ENCODE measurements around the gene DMD. TPM values are rescaled to one million over a fixed set of nuclear protein-coding genes. Genes with fewer than 3 reads are reported as not detected.

The DMD gene
- total and polyA plus RNA-seq, 2 of the 8 experiments (the other 6 are each of a cell fraction or from before 2014, with no cell fraction given) = 4.8 to 7.4 TPM

DNA sequence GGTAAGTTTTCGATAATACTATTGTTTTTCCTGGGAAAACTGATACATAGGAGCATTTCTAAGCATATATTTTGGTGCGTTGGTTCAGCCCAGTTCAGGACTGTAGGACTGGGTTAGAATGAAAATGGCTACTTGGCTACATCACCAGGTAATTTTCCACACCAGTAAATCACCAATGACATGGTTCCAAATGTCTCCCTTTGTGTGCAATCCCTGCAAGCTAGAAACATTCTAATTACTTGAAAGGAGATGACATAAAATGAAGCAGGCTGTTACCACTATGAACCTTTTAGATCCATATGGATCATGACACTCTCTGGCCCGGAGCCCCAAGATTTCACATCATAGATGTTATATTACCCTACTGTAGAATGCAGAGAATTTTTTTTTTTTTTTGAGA, 1562.1 kb downstream of the DMD start:
- Histone ChIP-seq H4K5ac (ENCODE audit: insufficient read length, low read depth, low read length) (no peak overlapping the region), H3K23ac (ENCODE audit: insufficient read length) (no peak overlapping the region), H3K9ac (replicated peaks in 1 of 4; ENCODE audit: extremely low read depth in 1 of 4, low read depth in 3 of 4, low read length in 3 of 4) (no peak overlapping the region), H3K4me1 (replicated peaks in 1 of 4; ENCODE audit: control insufficient read depth in 3 of 4, insufficient read depth in 4 of 4, low read length in 3 of 4) (no peaks in the 10 kb centered on the region), H3K18ac (ENCODE audit: extremely low read depth, low read length) (no peak overlapping the region), H3K9me3 (ENCODE audit: insufficient read depth in 2 of 2, low read depth in 1 of 2, low read length in 1 of 2) (no peaks in the 10 kb centered on the region), H3K56ac (replicated peaks; ENCODE audit: insufficient read length, low read depth, low read length) (no peak overlapping the region), H2BK15ac (ENCODE audit: low read length) (no peak overlapping the region), H3K14ac (ENCODE audit: insufficient read length) (no peak overlapping the region), H2BK12ac (ENCODE audit: low read depth, low read length) (no peak overlapping the region), H2AFZ (ENCODE audit: low read length) (no peak overlapping the region), H3K4me3 (ENCODE audit: extremely low read depth in 1 of 4, insufficient read depth in 2 of 4, low read depth in 3 of 4, low read length in 4 of 4) (no peak overlapping the region), H2BK120ac (replicated peaks; ENCODE audit: low read depth, low read length) (no peak overlapping the region), H3K36me3 (ENCODE audit: control insufficient read depth in 2 of 4, insufficient read depth in 4 of 4, low read length in 3 of 4) (no peaks in the 10 kb centered on the region), H4K8ac (ENCODE audit: extremely low read depth, insufficient read depth, low read length) (no peak overlapping the region), H2BK20ac (ENCODE audit: low read length) (no peak overlapping the region), H3K27me3 (replicated peaks in 1 of 4; ENCODE audit: control insufficient read depth in 3 of 4, extremely low read depth in 1 of 4, insufficient read depth in 3 of 4, low read length in 3 of 4) (no peaks in the 10 kb centered on the region), H3K23me2 (ENCODE audit: low read depth, low read length) (no peaks in the 10 kb centered on the region), H3K4me2 (ENCODE audit: insufficient read depth in 1 of 2, low read depth in 2 of 2, low read length in 2 of 2) (no peak overlapping the region), H3K4ac (replicated peaks; ENCODE audit: insufficient read length, low read depth, low read length) (no peak overlapping the region), H3K27ac (ENCODE audit: low read depth, low read length) (no peak overlapping the region), H3K79me2 (ENCODE audit: control insufficient read depth in 1 of 2, insufficient read depth in 2 of 2, low read length in 2 of 2) (no peaks in the 10 kb centered on the region), H4K91ac (replicated peaks; ENCODE audit: insufficient read length, low read length) (no peak overlapping the region), H2AK5ac (ENCODE audit: low read depth, low read length) (no peak overlapping the region), H4K20me1 (replicated peaks in 1 of 2; ENCODE audit: control insufficient read depth in 1 of 2, insufficient read depth in 2 of 2, low read length in 2 of 2) (no peaks in the 10 kb centered on the region), H2BK5ac (ENCODE audit: low read depth, low read length) (no peak overlapping the region), H3K79me1 (ENCODE audit: low read depth, low read length) (no peaks in the 10 kb centered on the region)
- DNase-seq (ENCODE audit: low read depth in 1 of 2, low spot score in 2 of 2) (no peak), FAIRE-seq (no peak)
- WGBS, 2 experiments (ENCODE audit: extremely low coverage in 1 of 2, insufficient coverage in 1 of 2, insufficient read length in 1 of 2, insufficient replicate concordance in 2 of 2, low coverage in 1 of 2, low lambda C conversion rate in 2 of 2, missing lambda C conversion rate in 1 of 2) = 86% methylated on average over 3 of the region's 3 CpGs; no CpG with 5 or more reads in 1 of the 2 experiments
- POLR2A ChIA-PET (ENCODE audit: partially characterized antibody) = no interaction called here
- TF ChIP-seq RNF2 (IDR thresholded peaks at IDR 0.05; ENCODE audit: borderline replicate concordance, low read depth, low read length, missing control alignments, poor library complexity, severe bottlenecking) = no peak
- no peak for TF ChIP-seq SP1 (IDR thresholded peaks at IDR 0.05; ENCODE audit: low read depth, low read length)
- TF ChIP-seq, protein P1, sequence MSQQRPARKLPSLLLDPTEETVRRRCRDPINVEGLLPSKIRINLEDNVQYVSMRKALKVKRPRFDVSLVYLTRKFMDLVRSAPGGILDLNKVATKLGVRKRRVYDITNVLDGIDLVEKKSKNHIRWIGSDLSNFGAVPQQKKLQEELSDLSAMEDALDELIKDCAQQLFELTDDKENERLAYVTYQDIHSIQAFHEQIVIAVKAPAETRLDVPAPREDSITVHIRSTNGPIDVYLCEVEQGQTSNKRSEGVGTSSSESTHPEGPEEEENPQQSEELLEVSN (IDR thresholded peaks at IDR 0.05) = no peak
- no peak for TF ChIP-seq NRF1 (IDR thresholded peaks at IDR 0.05; ENCODE audit: low read depth, low read length)
- no peak for TF ChIP-seq FOSL1 (IDR thresholded peaks at IDR 0.05; ENCODE audit: insufficient read depth, low read depth, low read length)
- TF ChIP-seq CEBPB (IDR thresholded peaks at IDR 0.05; ENCODE audit: low read depth, low read length) = no peak
- TF ChIP-seq ASH2L (IDR thresholded peaks at IDR 0.05; ENCODE audit: low read length) = no peak
- TF ChIP-seq CHD1 (IDR thresholded peaks at IDR 0.05; ENCODE audit: low read depth, low read length) = no peak
- no peak for TF ChIP-seq MAFK (IDR thresholded peaks at IDR 0.05; ENCODE audit: low read depth, low read length)
- TF ChIP-seq YY1 (IDR thresholded peaks at IDR 0.05; ENCODE audit: low read depth, low read length) = no peak
- no peak for TF ChIP-seq RAD21 (IDR thresholded peaks at IDR 0.05 in 1 of 2, conservative IDR thresholded peaks at IDR 0.05 in 1 of 2; ENCODE audit: low read depth in 2 of 2, low read length in 2 of 2)
- TF ChIP-seq EGR1 (IDR thresholded peaks at IDR 0.05; ENCODE audit: borderline replicate concordance, low read depth, low read length) = no peak
- no peak for TF ChIP-seq TCF12 (IDR thresholded peaks at IDR 0.05; ENCODE audit: low read depth, low read length)
- no peak for TF ChIP-seq HDAC2 (IDR thresholded peaks at IDR 0.05; ENCODE audit: borderline replicate concordance in 1 of 2, low read depth in 2 of 2, low read length in 2 of 2)
- TF ChIP-seq SIRT6 (IDR thresholded peaks at IDR 0.05; ENCODE audit: low read length) = no peak
- CTCF ChIA-PET (ENCODE audit: partially characterized antibody) = no interaction called here

Data from H1 (cell line).